Measurements from ENCODE around the gene RETN.

- TF ChIP-seq REST (IDR thresholded peaks at IDR 0.05; ENCODE audit: unreplicated experiment) (no peak), CTCF (conservative IDR thresholded peaks at IDR 0.05; ENCODE audit: low read depth in 2 of 2) (no peak), POLR2AphosphoS5 (IDR thresholded peaks at IDR 0.05; ENCODE audit: low read depth) (no peak), EZH2 (IDR thresholded peaks at IDR 0.05; ENCODE audit: low read depth, unreplicated experiment) (no peak), EZH2phosphoT487 (IDR thresholded peaks at IDR 0.05; ENCODE audit: unreplicated experiment) (no peak), JUNB (IDR thresholded peaks at IDR 0.05; ENCODE audit: unreplicated experiment) (no peak), ETS1 (IDR thresholded peaks at IDR 0.05) (no peak), CREB1 (CRISPR knock-in tag; IDR thresholded peaks at IDR 0.05; ENCODE audit: low read depth) (no peak), ZNF114 (CRISPR knock-in tag; IDR thresholded peaks at IDR 0.05) (no peak)
These were observed 25.8 kb upstream of the RETN start for GRCh38 chr19:7643031-7643415.
